Neural progenitor cell (in vitro differentiated cells): ENCODE results near the gene LIMD2. TPM values are rescaled to one million over a fixed set of nuclear protein-coding genes. Genes with fewer than 3 reads are reported as not detected.

Source experiments
- DNase-seq: peaks from one replicate; pipeline ENCODE4 v3.0.0-alpha.2; 2016; ENCODE audit warnings: low spot score
- H2AFZ ChIP-seq: fragments of 200-600 bp; sonication (generic); replicated peaks from 2 replicates; pipeline ENCODE4 v1.6.1; 2016; ENCODE audit warnings: antibody characterized with exemption
- H3F3A ChIP-seq: fragments of 200-600 bp; sonication (generic); 2 replicates; pipeline ENCODE4 v1.6.1; 2016; ENCODE audit warnings: antibody characterized with exemption, low read depth
- H3K27ac ChIP-seq: fragments of 200-600 bp; sonication (generic); 2 replicates; pipeline ENCODE4 v1.5.1; 2016; ENCODE audit warnings: mild to moderate bottlenecking
- H3K27me3 ChIP-seq: fragments of 200-600 bp; sonication (generic); 2 replicates; pipeline ENCODE4 v1.6.1; 2016; ENCODE audit warnings: mild to moderate bottlenecking, moderate library complexity
- H3K36me3 ChIP-seq: fragments of 200-600 bp; sonication (generic); 2 replicates; pipeline ENCODE4 v1.5.1; 2016
- H3K4me1 ChIP-seq: fragments of 200-600 bp; sonication (generic); 2 replicates; pipeline ENCODE4 v1.6.1; 2016; ENCODE audit warnings: mixed run types
- H3K4me2 ChIP-seq: fragments of 200-600 bp; sonication (generic); 2 replicates; pipeline ENCODE4 v1.6.1; 2016
- H3K4me3 ChIP-seq: fragments of 200-600 bp; sonication (generic); 2 replicates; pipeline ENCODE4 v1.5.1; 2016
- H3K79me2 ChIP-seq: fragments of 200-600 bp; sonication (generic); 2 replicates; pipeline ENCODE4 v1.6.1; 2016; ENCODE audit warnings: low read depth
- H3K9ac ChIP-seq: fragments of 200-600 bp; sonication (generic); 2 replicates; pipeline ENCODE4 v1.6.1; 2016
- H3K9me3 ChIP-seq: fragments of 200-600 bp; sonication (generic); 2 replicates; pipeline ENCODE4 v1.5.1; 2016; ENCODE audit warnings: low read depth
- H4K20me1 ChIP-seq: fragments of 200-600 bp; sonication (generic); 2 replicates; pipeline ENCODE4 v1.6.1; 2016; ENCODE audit warnings: low read depth
- H3K27ac Mint-ChIP-seq: 3 replicates; pipeline ENCODE4 v1.8.0; 2021; ENCODE audit warnings: mixed read lengths
- H3K27me3 Mint-ChIP-seq: 2 replicates; pipeline ENCODE4 v1.8.0; 2022; ENCODE audit warnings: low read depth, mild to moderate bottlenecking, inconsistent platforms, moderate library complexity, mixed read lengths; ENCODE audit not compliant: insufficient read depth
- H3K36me3 Mint-ChIP-seq: 3 replicates; pipeline ENCODE4 v1.8.0; 2021; ENCODE audit warnings: mixed read lengths
- H3K4me1 Mint-ChIP-seq: 3 replicates; pipeline ENCODE4 v1.8.0; 2021; ENCODE audit warnings: mixed read lengths
- H3K4me3 Mint-ChIP-seq: 3 replicates; pipeline ENCODE4 v1.8.0; 2021; ENCODE audit warnings: mild to moderate bottlenecking, moderate library complexity, mixed read lengths
- H3K9me3 Mint-ChIP-seq: 3 replicates; pipeline ENCODE4 v1.8.0; 2020; ENCODE audit warnings: mixed read lengths
- CTCF ChIP-seq: fragments of 200-600 bp; sonication (generic); IDR thresholded peaks from 2 replicates; pipeline ENCODE4 v1.5.1; 2017; ENCODE audit warnings: antibody characterized with exemption, mild to moderate bottlenecking
- EZH2 ChIP-seq: fragments of 200-600 bp; sonication (generic); IDR thresholded peaks from 2 replicates; pipeline ENCODE4 v1.6.1; 2017; ENCODE audit warnings: antibody characterized with exemption, mild to moderate bottlenecking, moderate library complexity
- EZH2phosphoT487 ChIP-seq: fragments of 200-600 bp; sonication (generic); IDR thresholded peaks from 2 replicates; pipeline ENCODE4 v1.6.1; 2017; ENCODE audit warnings: antibody characterized with exemption
- total RNA-seq: library from RNA; depleted of rRNA; stranded (reverse); fragments of >200 nt; gene quantifications from 2 replicates; pipeline ENCODE4 v1.2.3, GENCODE V29; 2015; ENCODE audit warnings: low replicate concordance

LIMD2 gene
- total RNA-seq, 1 donor from 2014 or later, result 7.0 TPM

GRCh38 chr17:63693411-63694113 is 6.4 kb downstream of the LIMD2 start:
- Mint-ChIP-seq H3K9me3 (no peaks in the 10 kb centered on the region), H3K36me3 (peaks cover 9% of the 10 kb centered on the region), H3K4me1 (peaks cover 6% of the 10 kb centered on the region), H3K27ac (no peak overlapping the region), H3K4me3 (no peak overlapping the region), H3K27me3 (peaks cover 12% of the 10 kb centered on the region)
- Histone ChIP-seq H3K4me3 (no peak overlapping the region), H3F3A (peaks cover 30% of the 10 kb centered on the region), H3K9ac (no peak overlapping the region), H3K27ac (no peak overlapping the region), H3K36me3 (no peaks in the 10 kb centered on the region), H2AFZ (no peak overlapping the region), H3K79me2 (no peaks in the 10 kb centered on the region), H3K27me3 (no peaks in the 10 kb centered on the region), H4K20me1 (peaks cover 48% of the 10 kb centered on the region), H3K4me2 (no peak overlapping the region), H3K4me1 (peaks cover 7% of the 10 kb centered on the region), H3K9me3 (no peaks in the 10 kb centered on the region)
- TF ChIP-seq CTCF (no peak), EZH2 (no peak), EZH2phosphoT487 (no peak)
- DNase-seq, result no peak

DNA sequence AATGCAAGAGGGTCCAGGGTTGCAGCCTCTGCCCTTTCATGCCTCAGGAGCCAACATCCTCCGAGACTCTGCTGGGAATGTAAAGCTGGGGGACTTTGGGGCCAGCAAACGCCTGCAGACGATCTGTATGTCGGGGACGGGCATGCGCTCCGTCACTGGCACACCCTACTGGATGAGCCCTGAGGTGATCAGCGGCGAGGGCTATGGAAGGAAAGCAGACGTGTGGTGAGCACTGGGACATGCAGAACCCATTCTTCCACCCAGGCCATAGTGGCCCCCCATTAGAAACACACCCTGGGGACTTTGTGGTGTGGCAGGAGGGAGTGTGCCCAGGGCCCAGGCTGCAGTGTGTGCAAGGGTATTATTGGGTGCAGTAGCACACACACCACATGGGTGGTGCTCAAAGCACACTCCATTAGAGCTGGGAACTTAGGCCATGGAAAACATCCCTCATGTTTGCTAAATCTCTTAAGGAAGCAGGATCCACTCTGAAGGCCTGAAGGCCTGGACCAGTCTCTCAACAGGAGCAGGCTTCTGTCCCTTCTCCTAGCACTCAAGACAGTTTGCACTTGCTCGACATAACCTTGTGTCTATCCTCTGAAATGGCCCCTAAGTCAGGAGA is 7.6 kb downstream of the LIMD2 start:
- Histone ChIP-seq H3K27me3 (no peaks in the 10 kb centered on the region), H3K36me3 (no peaks in the 10 kb centered on the region), H2AFZ (no peak overlapping the region), H3K4me2 (no peak overlapping the region), H3F3A (peaks cover 23% of the 10 kb centered on the region), H3K79me2 (no peaks in the 10 kb centered on the region), H3K4me3 (no peak overlapping the region), H3K4me1 (peaks cover 5% of the 10 kb centered on the region), H3K9ac (no peak overlapping the region), H4K20me1 (peaks cover 36% of the 10 kb centered on the region), H3K9me3 (no peaks in the 10 kb centered on the region), H3K27ac (no peak overlapping the region)
- Mint-ChIP-seq H3K4me1 (peaks cover 6% of the 10 kb centered on the region), H3K36me3 (peaks cover 12% of the 10 kb centered on the region), H3K4me3 (no peak overlapping the region), H3K27me3 (peaks cover 12% of the 10 kb centered on the region), H3K27ac (no peak overlapping the region), H3K9me3 (no peaks in the 10 kb centered on the region)
- TF ChIP-seq EZH2phosphoT487 (no peak), EZH2 (no peak), CTCF (no peak)
- no peak for DNase-seq

DNA sequence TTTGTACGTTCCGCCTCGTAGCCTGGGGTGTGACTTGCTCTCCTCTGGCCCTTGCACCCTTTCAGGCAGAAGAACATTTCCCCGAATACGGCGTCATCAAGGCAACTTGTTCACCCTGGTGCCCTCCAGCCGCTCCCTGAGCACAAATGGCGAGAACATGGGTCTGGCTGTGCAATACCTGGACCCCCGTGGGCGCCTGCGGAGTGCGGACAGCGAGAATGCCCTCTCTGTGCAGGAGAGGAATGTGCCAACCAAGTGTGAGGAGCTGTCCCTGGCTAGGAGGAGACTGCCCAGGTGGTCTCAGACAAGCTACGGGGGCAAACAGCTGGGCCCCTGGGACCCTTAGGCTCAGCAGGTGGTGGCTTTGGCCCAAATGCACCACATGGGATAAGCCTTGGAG is 10.4 kb downstream of the LIMD2 start:
- Histone ChIP-seq H2AFZ (no peak overlapping the region), H3K4me3 (no peak overlapping the region), H3K4me2 (no peak overlapping the region), H3K27ac (no peak overlapping the region), H3K79me2 (no peaks in the 10 kb centered on the region), H3K27me3 (no peaks in the 10 kb centered on the region), H3K36me3 (no peaks in the 10 kb centered on the region), H3K9me3 (no peaks in the 10 kb centered on the region), H3F3A (peaks cover 6% of the 10 kb centered on the region), H3K4me1 (peaks cover 5% of the 10 kb centered on the region), H4K20me1 (peaks cover 21% of the 10 kb centered on the region), H3K9ac (no peak overlapping the region)
- H3K4me1 Mint-ChIP-seq, result peaks cover 5% of the 10 kb centered on the region
- TF ChIP-seq EZH2phosphoT487, result no peak
- no peak for TF ChIP-seq EZH2
- no peak for TF ChIP-seq CTCF
- H3K9me3 Mint-ChIP-seq, result no peaks in the 10 kb centered on the region
- H3K27me3 Mint-ChIP-seq, result peaks cover 6% of the 10 kb centered on the region
- peaks cover 8% of the 10 kb centered on the region for H3K36me3 Mint-ChIP-seq
- no peak overlapping the region for H3K4me3 Mint-ChIP-seq
- H3K27ac Mint-ChIP-seq, result no peak overlapping the region
- DNase-seq, result no peak
